ENCODE results near the gene DOCK3.

DNA sequence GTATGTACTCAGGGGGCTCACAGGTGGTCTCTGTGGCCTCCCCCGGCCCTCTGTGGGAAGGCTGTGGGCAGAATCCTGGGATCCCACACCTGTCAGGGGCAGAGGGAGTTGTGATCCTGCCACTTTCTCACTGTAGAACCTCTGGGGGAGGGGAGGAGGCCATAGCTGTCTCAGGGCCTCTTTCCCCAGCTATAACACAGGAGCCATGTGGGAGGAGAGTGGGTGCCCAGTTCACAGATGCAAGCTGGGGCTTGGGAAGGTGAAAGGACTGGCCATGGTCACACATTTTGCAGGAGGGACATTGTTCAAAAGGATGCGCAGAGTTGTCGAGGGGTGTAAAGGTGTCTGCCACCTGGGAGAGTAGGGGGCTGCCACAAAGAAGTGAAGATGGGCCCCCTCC is 46.1 kb upstream of the DOCK3 start:
- TF ChIP-seq, protein P1, sequence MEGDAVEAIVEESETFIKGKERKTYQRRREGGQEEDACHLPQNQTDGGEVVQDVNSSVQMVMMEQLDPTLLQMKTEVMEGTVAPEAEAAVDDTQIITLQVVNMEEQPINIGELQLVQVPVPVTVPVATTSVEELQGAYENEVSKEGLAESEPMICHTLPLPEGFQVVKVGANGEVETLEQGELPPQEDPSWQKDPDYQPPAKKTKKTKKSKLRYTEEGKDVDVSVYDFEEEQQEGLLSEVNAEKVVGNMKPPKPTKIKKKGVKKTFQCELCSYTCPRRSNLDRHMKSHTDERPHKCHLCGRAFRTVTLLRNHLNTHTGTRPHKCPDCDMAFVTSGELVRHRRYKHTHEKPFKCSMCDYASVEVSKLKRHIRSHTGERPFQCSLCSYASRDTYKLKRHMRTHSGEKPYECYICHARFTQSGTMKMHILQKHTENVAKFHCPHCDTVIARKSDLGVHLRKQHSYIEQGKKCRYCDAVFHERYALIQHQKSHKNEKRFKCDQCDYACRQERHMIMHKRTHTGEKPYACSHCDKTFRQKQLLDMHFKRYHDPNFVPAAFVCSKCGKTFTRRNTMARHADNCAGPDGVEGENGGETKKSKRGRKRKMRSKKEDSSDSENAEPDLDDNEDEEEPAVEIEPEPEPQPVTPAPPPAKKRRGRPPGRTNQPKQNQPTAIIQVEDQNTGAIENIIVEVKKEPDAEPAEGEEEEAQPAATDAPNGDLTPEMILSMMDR (IDR thresholded peaks at IDR 0.05; ENCODE audit: low read depth, low read length, poor library complexity, severe bottlenecking) = no peak
- no peak for TF ChIP-seq EZH2phosphoT487 (IDR thresholded peaks at IDR 0.05; ENCODE audit: borderline replicate concordance, low read length)

Data from DOHH2 (cell line).